ENCODE data around the gene MAP3K15.
A peak's percentile ranks its signal among the peaks of the same experiment; 100 is the strongest.

Gene MAP3K15

DNA sequence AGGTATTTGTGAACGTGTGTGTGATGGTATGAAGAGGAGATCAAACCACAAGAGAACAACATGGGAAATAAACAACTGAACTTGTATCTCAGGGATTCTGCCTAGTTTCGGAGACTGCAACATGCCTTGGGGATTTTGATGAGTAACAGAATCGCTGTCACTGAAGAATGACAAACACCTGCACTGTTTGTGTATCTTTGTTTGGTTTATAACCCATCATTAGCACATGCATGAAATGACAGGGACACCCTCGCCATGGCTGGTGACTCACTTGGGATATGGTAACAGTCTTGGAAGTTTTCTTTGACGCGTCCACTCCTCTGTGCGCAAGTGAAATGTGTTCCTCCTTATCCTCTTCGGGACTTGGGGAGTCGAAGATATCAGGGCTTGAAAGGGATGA lies 30.3 kb upstream of the MAP3K15 start:
- no peak for TF ChIP-seq CTCF (IDR thresholded peaks at IDR 0.05)

- TF ChIP-seq CTCF (IDR thresholded peaks at IDR 0.05): peak; percentile 59; the same call in 1 of the 2 replicates
These were observed 29.5 kb upstream of the MAP3K15 start for GRCh38 chrX:19544693-19545305.

DNA sequence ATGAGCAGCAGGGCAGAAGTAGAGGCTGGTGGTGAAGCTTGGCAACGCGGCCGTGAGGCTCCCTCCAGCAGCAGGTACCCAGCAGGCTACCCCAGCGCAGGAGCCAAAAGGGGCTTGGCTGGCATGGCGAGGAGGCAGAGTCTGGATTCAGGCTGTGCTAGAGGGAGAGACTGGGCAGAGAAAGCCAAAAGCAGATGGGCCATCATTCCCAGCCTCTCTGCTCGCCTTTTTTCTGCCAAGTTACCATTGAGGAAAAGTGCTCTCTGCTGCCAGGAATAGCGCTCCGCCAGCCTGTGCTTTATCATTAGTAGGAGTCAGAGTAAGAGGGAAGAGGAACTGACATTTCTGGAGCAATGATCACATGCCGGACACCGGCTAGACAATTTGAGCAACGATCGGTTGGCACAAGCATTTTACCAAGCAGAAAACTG lies 28.7 kb upstream of the MAP3K15 start:
- no peak for TF ChIP-seq CTCF (IDR thresholded peaks at IDR 0.05)

DNA sequence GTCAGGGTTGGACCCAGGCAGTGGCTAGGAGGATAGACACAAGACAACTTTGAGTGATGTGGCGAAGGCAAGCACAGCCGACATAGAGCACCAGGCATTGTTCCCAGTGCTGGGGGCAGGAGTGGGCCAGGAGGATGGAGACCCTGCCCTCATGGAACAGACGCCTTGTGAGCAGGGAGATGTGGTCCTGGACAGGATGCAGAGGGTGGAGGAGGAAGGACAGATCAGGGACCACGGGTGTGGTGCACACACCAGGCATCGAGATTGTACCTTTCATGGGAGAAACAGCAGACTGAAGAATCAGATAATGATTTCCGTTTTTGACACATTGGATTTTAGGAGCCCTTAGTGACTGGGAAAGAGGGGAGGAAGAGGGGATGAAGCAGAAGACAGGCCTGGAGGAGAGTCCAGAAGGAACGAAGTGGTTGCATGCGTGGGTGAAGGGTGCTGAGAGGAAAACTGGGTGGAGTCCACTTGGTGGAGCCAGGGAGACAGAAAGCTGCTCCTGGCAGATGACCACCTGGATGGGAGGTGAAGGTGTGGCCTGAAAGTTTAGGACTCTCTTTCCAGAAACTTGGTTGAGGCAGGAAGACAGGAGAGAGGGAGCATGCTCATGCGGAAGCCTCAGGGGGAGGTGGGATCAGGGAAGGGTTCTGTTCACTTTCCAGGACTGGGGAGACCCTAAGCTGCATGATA lies 27.9 kb upstream of the MAP3K15 start:
- no peak for TF ChIP-seq CTCF (IDR thresholded peaks at IDR 0.05)

GRCh38 chrX:19541931-19542330 lies 26.6 kb upstream of the MAP3K15 start:
- TF ChIP-seq CTCF (IDR thresholded peaks at IDR 0.05): no peak

DNA sequence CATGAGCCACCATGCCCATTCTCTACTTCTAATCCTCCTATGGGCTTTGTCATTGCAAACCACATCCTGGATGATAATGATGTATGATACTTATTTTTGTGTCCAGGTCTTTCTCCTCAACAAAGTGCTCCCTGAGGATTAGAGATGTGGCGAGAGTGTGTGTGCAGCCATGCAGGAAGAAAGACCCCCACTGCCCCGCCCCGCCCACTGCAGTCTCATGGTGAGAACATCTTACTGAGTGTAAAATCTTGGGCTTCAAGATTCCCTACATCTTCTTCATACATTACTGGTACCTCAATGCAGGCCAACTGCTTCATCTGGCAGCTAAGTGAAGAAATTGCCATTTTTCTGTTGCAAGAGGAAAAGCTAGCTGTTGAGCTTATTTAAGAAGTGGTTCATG lies 25.9 kb upstream of the MAP3K15 start:
- no peak for TF ChIP-seq CTCF (IDR thresholded peaks at IDR 0.05)

GRCh38 chrX:19540076-19540475 lies 24.8 kb upstream of the MAP3K15 start:
- no peak for TF ChIP-seq CTCF (IDR thresholded peaks at IDR 0.05)

All from LNCAP (cell line).